Left lung (tissue), 10 donors: ENCODE data around the gene FIP1L1. TPM values are rescaled to one million over a fixed set of nuclear protein-coding genes. Genes with fewer than 3 reads are reported as not detected.

Source experiments
- ATAC-seq: fragments of 200-7000 bp; cut with Tn5 transposase; one replicate; pipeline ENCODE4 v1.9.1; 2020; ENCODE audit warnings: moderate library complexity
- DNase-seq, 4 donors: peaks; one replicate each; pipeline ENCODE4 v3.0.0-alpha.2; 2013 to 2020
- H3K27ac ChIP-seq, 2 donors: fragments of 200-600 bp; sonication (generic) in 1 of 2; one replicate each; pipeline versions ENCODE4 v1.5.0 to v1.8.0; 2020 to 2021
- H3K27me3 ChIP-seq, 2 donors: fragments of 200-600 bp; sonication (generic) in 1 of 2; one replicate each; pipeline versions ENCODE4 v1.5.0 to v1.8.0; 2020 to 2021
- H3K36me3 ChIP-seq, 2 donors: fragments of 200-600 bp; sonication (generic) in 1 of 2; one replicate each; pipeline versions ENCODE4 v1.5.0 to v1.8.0; 2020 to 2021
- H3K4me1 ChIP-seq, 2 donors: fragments of 200-600 bp; one replicate each; pipeline ENCODE4 v1.8.0; 2021
- H3K4me3 ChIP-seq, 2 donors: fragments of 200-600 bp; sonication (generic) in 1 of 2; one replicate each; pipeline versions ENCODE4 v1.5.0 to v1.8.0; 2020 to 2021; ENCODE audit warnings: mild to moderate bottlenecking in 1 of 2
- H3K9me3 ChIP-seq, 2 donors: fragments of 200-600 bp; sonication (generic) in 1 of 2; one replicate each; pipeline versions ENCODE4 v1.5.0 to v1.8.0; 2020 to 2021
- intact Hi-C, 2 donors: fragments of 100-400 bp; cut with DNase I; formaldehyde crosslinking; loops; one replicate each; pipeline versions ENCODE4 v1.11.2 to v1.14.2; 2022
- polyA plus RNA-seq, 6 donors: library from polyadenylated mRNA; unstranded; fragments of 120-200 nt; gene quantifications; one replicate each; pipeline ENCODE4 v1.2.1, GENCODE V29; 2013; ENCODE audit not compliant: insufficient read length in 6 of 6
- total RNA-seq, 2 donors: library from RNA; stranded (reverse); fragmentation: NEBNext Ultra II Directional; extraction: Animal tissue kit (Norgen Biotek cat#: 25700); gene quantifications; one replicate each; pipeline ENCODE4 v1.2.1, GENCODE V29; 2021
- TF ChIP-seq, protein P1 (sequence below), 2 donors: fragments of 200-600 bp; sonication (generic) in 1 of 2; IDR thresholded peaks; one replicate each; pipeline versions ENCODE4 v1.5.0 to v1.8.0; 2021; ENCODE audit warnings: antibody characterized with exemption in 2 of 2
- donor health status: DM: no; HTN: yes; CAD: no.
- donor health status: DM: no; HTN: no; CAD: no.

Gene FIP1L1
- total and polyA plus RNA-seq, 8 donors, result 29.8 to 106 (median 83.8) TPM

DNA sequence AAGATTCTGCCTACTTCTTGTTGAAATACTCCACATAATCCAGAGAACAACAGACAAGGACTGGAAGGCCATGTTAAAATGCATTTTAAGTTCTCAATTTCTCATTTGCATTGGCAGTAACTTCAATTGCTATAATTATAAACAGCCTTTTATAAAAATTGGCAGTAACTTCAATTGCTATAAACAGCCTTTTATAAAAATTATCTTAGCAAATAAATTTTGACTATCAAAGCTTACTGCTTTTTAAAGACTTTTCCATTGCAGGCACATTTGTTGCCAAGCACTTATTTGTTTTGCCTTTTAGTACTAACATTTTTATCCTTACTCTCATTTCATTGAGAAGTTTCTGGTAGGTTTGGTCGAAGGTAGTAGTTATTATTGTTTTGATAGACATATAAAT lies 29.4 kb upstream of the FIP1L1 start:
- intact Hi-C loops, result no loop called here
- Histone ChIP-seq H3K27ac (no peak overlapping the region), H3K4me3 (no peak overlapping the region), H3K27me3 (no peaks in the 10 kb centered on the region), H3K4me1 (no peaks in the 10 kb centered on the region), H3K36me3 (peaks cover 0 to 11% of the 10 kb centered on the region in 2 donors), H3K9me3 (no peaks in the 10 kb centered on the region)
- DNase-seq (peak in 2 of 4 donors; percentile 68 to 74), ATAC-seq (no peak)
- TF ChIP-seq, protein P1, sequence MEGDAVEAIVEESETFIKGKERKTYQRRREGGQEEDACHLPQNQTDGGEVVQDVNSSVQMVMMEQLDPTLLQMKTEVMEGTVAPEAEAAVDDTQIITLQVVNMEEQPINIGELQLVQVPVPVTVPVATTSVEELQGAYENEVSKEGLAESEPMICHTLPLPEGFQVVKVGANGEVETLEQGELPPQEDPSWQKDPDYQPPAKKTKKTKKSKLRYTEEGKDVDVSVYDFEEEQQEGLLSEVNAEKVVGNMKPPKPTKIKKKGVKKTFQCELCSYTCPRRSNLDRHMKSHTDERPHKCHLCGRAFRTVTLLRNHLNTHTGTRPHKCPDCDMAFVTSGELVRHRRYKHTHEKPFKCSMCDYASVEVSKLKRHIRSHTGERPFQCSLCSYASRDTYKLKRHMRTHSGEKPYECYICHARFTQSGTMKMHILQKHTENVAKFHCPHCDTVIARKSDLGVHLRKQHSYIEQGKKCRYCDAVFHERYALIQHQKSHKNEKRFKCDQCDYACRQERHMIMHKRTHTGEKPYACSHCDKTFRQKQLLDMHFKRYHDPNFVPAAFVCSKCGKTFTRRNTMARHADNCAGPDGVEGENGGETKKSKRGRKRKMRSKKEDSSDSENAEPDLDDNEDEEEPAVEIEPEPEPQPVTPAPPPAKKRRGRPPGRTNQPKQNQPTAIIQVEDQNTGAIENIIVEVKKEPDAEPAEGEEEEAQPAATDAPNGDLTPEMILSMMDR (IDR thresholded peaks at IDR 0.05), result no peak

DNA sequence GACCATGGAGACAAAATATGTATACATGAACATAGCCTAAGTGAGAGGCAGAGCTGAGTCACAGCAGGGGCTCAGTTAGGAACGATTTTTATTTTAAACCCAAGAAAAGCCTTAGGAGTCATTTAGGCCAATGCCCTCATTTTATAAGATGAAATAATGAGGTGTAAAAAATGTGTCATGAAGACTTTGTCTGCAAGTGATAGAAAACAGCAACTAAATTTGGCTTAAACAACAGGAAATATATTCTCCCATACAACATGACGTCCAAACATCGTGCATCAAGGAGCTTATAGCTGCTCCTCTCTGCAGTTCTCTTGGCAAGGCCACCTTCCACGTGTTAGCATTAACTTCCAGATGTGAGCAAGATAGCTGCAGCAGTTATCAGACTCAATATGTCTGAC lies 28.4 kb upstream of the FIP1L1 start:
- no peaks in the 10 kb centered on the region for H3K9me3 ChIP-seq
- intact Hi-C loops, result no loop called here
- H3K27me3 ChIP-seq, result no peaks in the 10 kb centered on the region
- H3K4me1 ChIP-seq, result no peaks in the 10 kb centered on the region
- TF ChIP-seq, protein P1 (IDR thresholded peaks at IDR 0.05), result no peak
- peaks cover 0 to 11% of the 10 kb centered on the region in 2 donors for H3K36me3 ChIP-seq
- DNase-seq, result peak in 2 of 4 donors; percentile 88 to 89
- ATAC-seq, result no peak
- no peak overlapping the region for H3K4me3 ChIP-seq
- H3K27ac ChIP-seq, result no peak overlapping the region

DNA sequence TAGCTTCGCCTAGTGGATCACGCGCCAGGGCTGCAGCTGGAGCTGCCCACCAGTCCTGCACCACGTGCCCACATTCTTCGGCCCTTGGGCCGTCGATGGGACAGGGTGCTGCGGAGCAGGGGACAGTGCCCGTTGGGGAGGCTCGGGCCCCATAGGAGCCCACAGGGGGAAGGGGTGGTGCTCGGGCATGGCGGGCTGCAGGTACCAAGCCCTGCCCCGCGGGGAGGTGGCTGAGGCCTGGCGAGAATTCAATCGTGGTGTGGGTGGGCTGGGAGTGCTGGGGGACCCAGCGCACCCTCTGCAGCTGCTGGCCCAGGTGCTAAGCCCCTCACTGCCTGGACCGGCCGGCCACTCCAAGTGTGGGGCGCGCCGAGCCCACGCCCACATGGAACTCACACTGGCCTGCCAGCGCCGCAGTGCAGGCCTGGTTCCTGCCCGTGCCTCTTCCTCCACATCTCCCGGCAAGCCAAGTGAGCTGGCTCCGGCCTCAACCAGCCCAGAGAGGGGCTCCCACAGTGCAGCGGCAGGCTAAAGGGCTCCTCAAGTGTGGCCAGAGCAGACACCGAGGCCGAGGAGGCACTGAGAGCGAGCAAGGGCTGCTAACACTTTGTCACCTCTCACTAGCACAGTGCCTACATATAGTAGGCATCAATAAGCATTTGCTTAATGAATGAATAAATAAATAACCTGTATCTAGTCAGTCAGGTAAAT lies 23.3 kb upstream of the FIP1L1 start:
- no peak overlapping the region for H3K27ac ChIP-seq
- H3K27me3 ChIP-seq, result no peaks in the 10 kb centered on the region
- no peaks in the 10 kb centered on the region for H3K9me3 ChIP-seq
- peaks cover 0 to 11% of the 10 kb centered on the region in 2 donors for H3K36me3 ChIP-seq
- intact Hi-C loops, result no loop called here
- ATAC-seq (no peak), DNase-seq (no peak)
- no peaks in the 10 kb centered on the region for H3K4me1 ChIP-seq
- no peak overlapping the region for H3K4me3 ChIP-seq
- TF ChIP-seq, protein P1 (IDR thresholded peaks at IDR 0.05), result no peak

DNA sequence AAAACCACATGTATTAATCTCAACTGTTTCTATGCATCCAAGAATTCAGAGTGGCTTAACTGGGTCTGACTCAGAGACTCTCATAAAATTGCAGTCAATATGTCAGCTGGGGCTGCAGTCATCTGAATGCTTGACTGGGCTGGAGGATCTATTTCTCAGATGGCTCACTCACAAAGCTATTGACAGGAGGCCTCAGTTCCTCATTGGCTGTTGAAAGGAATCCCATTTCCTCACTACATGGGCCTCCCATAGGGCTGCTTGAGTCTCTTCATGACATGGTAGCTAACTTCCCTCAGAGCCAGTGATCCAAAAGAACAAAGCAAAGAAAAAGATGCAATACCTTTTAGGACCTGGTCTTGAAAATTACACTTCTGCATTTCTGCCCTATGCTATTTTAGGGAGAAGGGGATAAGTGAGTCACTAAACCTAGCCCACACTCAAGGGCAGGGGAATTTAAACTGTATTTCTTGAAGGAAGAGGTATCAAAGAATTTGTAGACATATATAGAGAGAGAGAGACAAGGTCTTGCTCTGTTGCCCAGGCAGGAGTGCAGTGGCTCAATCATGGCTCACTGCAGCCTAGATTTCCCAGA lies 21.4 kb upstream of the FIP1L1 start:
- intact Hi-C loops, result no loop called here
- no peak for DNase-seq
- no peaks in the 10 kb centered on the region for H3K4me1 ChIP-seq
- peaks cover 0 to 11% of the 10 kb centered on the region in 2 donors for H3K36me3 ChIP-seq
- H3K9me3 ChIP-seq, result no peaks in the 10 kb centered on the region
- TF ChIP-seq, protein P1 (IDR thresholded peaks at IDR 0.05), result no peak
- no peak for ATAC-seq
- no peak overlapping the region for H3K4me3 ChIP-seq
- H3K27ac ChIP-seq, result no peak overlapping the region
- H3K27me3 ChIP-seq, result no peaks in the 10 kb centered on the region

DNA sequence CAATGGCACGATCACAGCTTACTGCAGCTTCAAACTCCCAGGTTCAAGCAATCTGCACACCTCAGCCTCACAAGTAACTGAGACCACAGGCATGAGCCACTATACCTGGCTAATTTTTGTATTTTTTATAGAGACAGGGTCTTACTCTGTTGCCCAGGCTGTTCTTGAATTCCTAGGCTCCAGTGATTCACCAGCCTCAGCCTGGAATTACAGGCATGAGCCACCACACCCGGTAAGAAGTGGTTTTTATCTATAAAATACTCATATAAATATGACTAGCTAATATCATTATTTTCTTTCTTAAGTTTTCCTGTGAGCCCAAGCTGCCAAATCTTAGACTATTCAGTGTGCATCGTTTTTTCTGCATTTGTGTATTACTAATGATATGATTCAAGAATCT lies 16.0 kb upstream of the FIP1L1 start:
- ATAC-seq (no peak), DNase-seq (no peak)
- Histone ChIP-seq H3K36me3 (no peaks in the 10 kb centered on the region), H3K9me3 (no peaks in the 10 kb centered on the region), H3K4me1 (peaks cover 20 to 30% of the 10 kb centered on the region in 2 donors), H3K27ac (no peak overlapping the region), H3K4me3 (no peak overlapping the region), H3K27me3 (no peaks in the 10 kb centered on the region)
- intact Hi-C loops, result no loop called here
- TF ChIP-seq, protein P1 (IDR thresholded peaks at IDR 0.05), result no peak
